H1 (cell line): ENCODE results near the gene GPX6. TPM values are rescaled to one million over a fixed set of nuclear protein-coding genes. Genes with fewer than 3 reads are reported as not detected.

Experiments
- EZH2 ChIP-seq: fragments of 200-600 bp; sonication (generic); IDR thresholded peaks from 2 replicates; pipeline ENCODE4 v1.7.1; 2012; ENCODE audit warnings: low read depth, mild to moderate bottlenecking, moderate library complexity, low read length, inconsistent platforms; ENCODE audit not compliant: severe bottlenecking
- KDM1A ChIP-seq: fragments of 200-600, 300-600 bp; sonication (generic); IDR thresholded peaks from 2 replicates; pipeline ENCODE4 v1.7.1; 2016; ENCODE audit warnings: mild to moderate bottlenecking, low read length, borderline replicate concordance
- ZNF274 ChIP-seq: IDR thresholded peaks from 2 replicates; pipeline ENCODE4 v1.7.0; 2012; ENCODE audit warnings: low read length, borderline replicate concordance; ENCODE audit errors: extremely low read depth
- polyA plus RNA-seq, 7 experiments: library from polyadenylated mRNA; depleted of rRNA in 3 of 7; stranded (reverse) in 5 of 7; unstranded in 2 of 7; fragments of >200 nt in 5 of 7; fragments of 200-250 nt in 2 of 7; gene quantifications; 1 replicate in 5 of 7; 2 replicates in 1 of 7; 4 replicates in 1 of 7; pipeline versions ENCODE4 v1.2.1 to v1.2.3, GENCODE V29; 2011 to 2013; ENCODE audit warnings: missing spikeins in 2 of 7, mixed read lengths in 2 of 7
- total RNA-seq: library from RNA; stranded (reverse); fragmentation: NEBNext Ultra II Directional; extraction: Animal tissue kit (Norgen Biotek cat#: 25700); gene quantifications from 2 replicates; pipeline ENCODE4 v1.2.1, GENCODE V29; 2021
- TF ChIP-seq, protein P1 (sequence below): IDR thresholded peaks from 2 replicates; pipeline ENCODE4 v1.6.1; 2011; ENCODE audit warnings: low read length, improper control_type of control experiment

Gene GPX6
- total and polyA plus RNA-seq, 2 of the 8 experiments (the other 6 are each of a cell fraction or from before 2014, with no cell fraction given), result not detected

DNA sequence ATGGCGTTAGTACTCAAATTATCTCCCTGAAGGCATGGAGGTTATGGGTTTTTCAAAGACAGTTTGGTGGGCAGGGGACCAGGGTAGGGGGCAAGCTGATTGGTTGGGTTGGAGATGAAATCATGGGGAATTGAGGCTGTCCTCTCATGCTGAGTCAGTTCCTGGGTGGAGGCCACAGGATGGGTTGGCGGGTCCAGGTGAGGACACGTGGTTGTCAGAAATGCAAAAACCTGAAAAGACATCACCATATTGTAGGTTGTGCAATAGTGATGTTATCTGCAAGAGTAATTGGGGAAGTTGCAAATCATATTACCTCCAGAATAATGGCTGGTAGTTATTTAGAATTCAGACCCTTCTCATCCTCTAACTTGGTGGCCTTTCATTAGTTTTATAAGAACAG, 30.1 kb downstream of the GPX6 start (continued):
- TF ChIP-seq EZH2, result no peak
- TF ChIP-seq ZNF274, result no peak
- TF ChIP-seq KDM1A, result no peak
- TF ChIP-seq, protein P1, sequence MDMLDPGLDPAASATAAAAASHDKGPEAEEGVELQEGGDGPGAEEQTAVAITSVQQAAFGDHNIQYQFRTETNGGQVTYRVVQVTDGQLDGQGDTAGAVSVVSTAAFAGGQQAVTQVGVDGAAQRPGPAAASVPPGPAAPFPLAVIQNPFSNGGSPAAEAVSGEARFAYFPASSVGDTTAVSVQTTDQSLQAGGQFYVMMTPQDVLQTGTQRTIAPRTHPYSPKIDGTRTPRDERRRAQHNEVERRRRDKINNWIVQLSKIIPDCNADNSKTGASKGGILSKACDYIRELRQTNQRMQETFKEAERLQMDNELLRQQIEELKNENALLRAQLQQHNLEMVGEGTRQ, result no peak
